ENCODE data around the gene PEPD.

Gene PEPD

GRCh38 chr19:33459222-33460090 is 62.1 kb downstream of the PEPD start:
- no peak for DNase-seq (ENCODE audit: low read depth in 2 of 2)

- no peak for DNase-seq (ENCODE audit: low read depth in 2 of 2)
These were observed 62.8 kb downstream of the PEPD start for GRCh38 chr19:33458807-33459206.

GRCh38 chr19:33458171-33458633 is 63.4 kb downstream of the PEPD start:
- no peak for DNase-seq (ENCODE audit: low read depth in 2 of 2)

GRCh38 chr19:33456845-33457220 is 64.8 kb downstream of the PEPD start:
- DNase-seq (ENCODE audit: low read depth in 2 of 2): no peak

- no peak for DNase-seq (ENCODE audit: low read depth in 2 of 2)
These were observed 65.3 kb downstream of the PEPD start for GRCh38 chr19:33456076-33456844.

- no peak for DNase-seq (ENCODE audit: low read depth in 2 of 2)
These were observed 68.3 kb downstream of the PEPD start for GRCh38 chr19:33453265-33453664.

GRCh38 chr19:33450689-33451088 is 70.9 kb downstream of the PEPD start:
- no peak for DNase-seq (ENCODE audit: low read depth in 2 of 2)

GRCh38 chr19:33449799-33450198 is 71.8 kb downstream of the PEPD start:
- DNase-seq (ENCODE audit: low read depth in 2 of 2): no peak

- no peak for DNase-seq (ENCODE audit: low read depth in 2 of 2)
These were observed 73.5 kb downstream of the PEPD start for GRCh38 chr19:33448159-33448516.

GRCh38 chr19:33447336-33448158 is 74.0 kb downstream of the PEPD start:
- DNase-seq (ENCODE audit: low read depth in 2 of 2): no peak

GRCh38 chr19:33446330-33447293 is 75.0 kb downstream of the PEPD start:
- DNase-seq (ENCODE audit: low read depth in 2 of 2): no peak

- no peak for DNase-seq (ENCODE audit: low read depth in 2 of 2)
These were observed 75.9 kb downstream of the PEPD start for GRCh38 chr19:33445442-33446329.

- no peak for DNase-seq (ENCODE audit: low read depth in 2 of 2)
These were observed 76.8 kb downstream of the PEPD start for GRCh38 chr19:33444562-33445441.

- no peak for DNase-seq (ENCODE audit: low read depth in 2 of 2)
These were observed 77.7 kb downstream of the PEPD start for GRCh38 chr19:33443638-33444561.

- DNase-seq (ENCODE audit: low read depth in 2 of 2): no peak
These were observed 78.9 kb downstream of the PEPD start for GRCh38 chr19:33442706-33443105.

GRCh38 chr19:33441828-33442227 is 79.8 kb downstream of the PEPD start:
- no peak for DNase-seq (ENCODE audit: low read depth in 2 of 2)

GRCh38 chr19:33441277-33441699 is 80.3 kb downstream of the PEPD start:
- DNase-seq (ENCODE audit: low read depth in 2 of 2): no peak

- DNase-seq (ENCODE audit: low read depth in 2 of 2): no peak
These were observed 80.9 kb downstream of the PEPD start for GRCh38 chr19:33440682-33441081.

Data from stimulated activated CD8-positive, alpha-beta memory T cell treated with anti-CD3 and anti-CD28 coated beads, Interleukin-15, amount 100 ng/mL, for 4 hours (primary cell).